ENCODE measurements around the gene MAFB. TPM values are rescaled to one million over a fixed set of nuclear protein-coding genes. Genes with fewer than 3 reads are reported as not detected.

The MAFB gene
- polyA plus RNA-seq, 1 donor (not counting 4 experiments of a cell fraction or from before 2014, with no cell fraction given): 1.7 TPM

GRCh38 chr20:40698281-40698680 is 9.2 kb upstream of the MAFB start:
- no peak overlapping the region for H3K9ac ChIP-seq (ENCODE audit: control insufficient read depth, extremely low read depth, insufficient read depth, low read length)
- no peak overlapping the region for H3K4me3 ChIP-seq (ENCODE audit: control insufficient read depth in 2 of 3, extremely low read depth in 1 of 3, insufficient read depth in 2 of 3, low read depth in 1 of 3, low read length in 3 of 3)
- no peak overlapping the region for H3K4me2 ChIP-seq (ENCODE audit: control insufficient read depth, extremely low read depth, insufficient read depth, low read depth, low read length)
- FAIRE-seq (no peak), DNase-seq (ENCODE audit: low read depth, low spot score) (no peak)
- TF ChIP-seq EZH2 (IDR thresholded peaks at IDR 0.05; ENCODE audit: low read length) (no peak), CTCF (optimal IDR thresholded peaks at IDR 0.05 in 1 of 3, IDR thresholded peaks at IDR 0.05 in 1 of 3, conservative IDR thresholded peaks at IDR 0.05 in 1 of 3; ENCODE audit: extremely low read depth in 1 of 3, insufficient read depth in 2 of 3, low read length in 3 of 3) (no peak)
- peaks cover 17% of the 10 kb centered on the region for H3K27me3 ChIP-seq (ENCODE audit: control insufficient read depth, extremely low read depth, insufficient read depth, low read length)
- H3K9me1 ChIP-seq (ENCODE audit: control insufficient read depth, extremely low read depth, insufficient read depth, low read length): no peaks in the 10 kb centered on the region
- no peaks in the 10 kb centered on the region for H3K36me3 ChIP-seq (ENCODE audit: control insufficient read depth in 2 of 2, extremely low read depth in 1 of 2, insufficient read depth in 2 of 2, low read length in 2 of 2)
- no peaks in the 10 kb centered on the region for H3K79me2 ChIP-seq (ENCODE audit: control insufficient read depth, insufficient read depth, low read length)
- H3K9me3 ChIP-seq (ENCODE audit: control insufficient read depth, low read depth, low read length): no peaks in the 10 kb centered on the region
- no peak overlapping the region for H3K27ac ChIP-seq (ENCODE audit: control insufficient read depth, insufficient read depth, low read length)
- dilution Hi-C loops (cut with MboI; ENCODE audit: extremely low pct_ligation_motif_present, low sequenced_read_pairs): no loop called here
- H2AFZ ChIP-seq (ENCODE audit: control insufficient read depth, low read length): no peak overlapping the region
- no peaks in the 10 kb centered on the region for H3K4me1 ChIP-seq (ENCODE audit: control insufficient read depth, extremely low read depth, insufficient read depth, low read length)
- no peaks in the 10 kb centered on the region for H4K20me1 ChIP-seq (ENCODE audit: control insufficient read depth, extremely low read depth, insufficient read depth, low read length)

GRCh38 chr20:40697541-40697940 is 8.5 kb upstream of the MAFB start:
- no peak for FAIRE-seq
- Histone ChIP-seq H2AFZ (ENCODE audit: control insufficient read depth, low read length) (no peak overlapping the region), H4K20me1 (ENCODE audit: control insufficient read depth, extremely low read depth, insufficient read depth, low read length) (no peaks in the 10 kb centered on the region), H3K4me1 (ENCODE audit: control insufficient read depth, extremely low read depth, insufficient read depth, low read length) (no peaks in the 10 kb centered on the region), H3K4me2 (ENCODE audit: control insufficient read depth, extremely low read depth, insufficient read depth, low read depth, low read length) (no peak overlapping the region), H3K4me3 (ENCODE audit: control insufficient read depth in 2 of 3, extremely low read depth in 1 of 3, insufficient read depth in 2 of 3, low read depth in 1 of 3, low read length in 3 of 3) (no peak overlapping the region), H3K9ac (ENCODE audit: control insufficient read depth, extremely low read depth, insufficient read depth, low read length) (no peak overlapping the region), H3K27ac (ENCODE audit: control insufficient read depth, insufficient read depth, low read length) (no peak overlapping the region), H3K9me3 (ENCODE audit: control insufficient read depth, low read depth, low read length) (no peaks in the 10 kb centered on the region), H3K9me1 (ENCODE audit: control insufficient read depth, extremely low read depth, insufficient read depth, low read length) (no peaks in the 10 kb centered on the region), H3K27me3 (ENCODE audit: control insufficient read depth, extremely low read depth, insufficient read depth, low read length) (peaks cover 17% of the 10 kb centered on the region), H3K36me3 (ENCODE audit: control insufficient read depth in 2 of 2, extremely low read depth in 1 of 2, insufficient read depth in 2 of 2, low read length in 2 of 2) (no peaks in the 10 kb centered on the region), H3K79me2 (ENCODE audit: control insufficient read depth, insufficient read depth, low read length) (no peaks in the 10 kb centered on the region)
- no peak for TF ChIP-seq EZH2 (IDR thresholded peaks at IDR 0.05; ENCODE audit: low read length)
- TF ChIP-seq CTCF (optimal IDR thresholded peaks at IDR 0.05 in 1 of 3, IDR thresholded peaks at IDR 0.05 in 1 of 3, conservative IDR thresholded peaks at IDR 0.05 in 1 of 3; ENCODE audit: extremely low read depth in 1 of 3, insufficient read depth in 2 of 3, low read length in 3 of 3): no peak
- no peak for DNase-seq (ENCODE audit: low read depth, low spot score)
- dilution Hi-C loops (cut with MboI; ENCODE audit: extremely low pct_ligation_motif_present, low sequenced_read_pairs): no loop called here
